Fibroblast of skin of scalp (primary cell): ENCODE measurements around the gene WWC2.
A peak's percentile ranks its signal among the peaks of the same experiment; 100 is the strongest.

Experiments used
- DNase-seq: peaks from one replicate; pipeline ENCODE4 v3.0.0-alpha.2; 2013

The WWC2 gene

DNA sequence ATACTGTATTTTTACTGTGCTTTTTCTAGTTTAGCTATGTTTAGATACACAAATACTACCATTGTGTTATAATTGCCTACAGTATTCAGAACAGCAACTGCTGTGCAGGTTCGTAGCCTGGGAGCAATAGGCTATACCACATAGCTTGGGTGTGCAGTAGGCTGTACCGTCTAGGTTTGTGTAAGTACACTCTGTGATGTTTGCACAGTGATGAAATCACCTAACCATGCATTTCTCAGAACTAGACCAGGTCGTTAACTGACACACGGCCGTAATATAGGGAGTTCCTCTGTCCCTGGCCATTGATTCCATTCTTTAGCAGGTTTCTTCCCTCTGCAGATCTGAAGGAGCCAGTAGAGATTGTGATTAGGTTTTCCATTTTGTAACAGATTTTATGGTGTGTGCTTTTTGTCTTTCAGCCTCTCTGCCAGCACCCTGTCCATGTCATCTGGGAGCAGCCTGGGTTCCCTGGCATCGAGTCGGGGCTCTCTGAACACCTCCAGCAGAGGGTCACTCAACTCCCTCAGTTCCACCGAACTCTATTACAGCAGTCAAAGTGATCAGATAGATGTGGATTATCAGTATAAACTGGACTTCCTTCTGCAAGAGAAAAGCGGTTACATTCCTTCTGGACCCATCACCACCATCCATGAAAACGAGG is 161.6 kb downstream of the WWC2 start:
- no peak for DNase-seq

DNA sequence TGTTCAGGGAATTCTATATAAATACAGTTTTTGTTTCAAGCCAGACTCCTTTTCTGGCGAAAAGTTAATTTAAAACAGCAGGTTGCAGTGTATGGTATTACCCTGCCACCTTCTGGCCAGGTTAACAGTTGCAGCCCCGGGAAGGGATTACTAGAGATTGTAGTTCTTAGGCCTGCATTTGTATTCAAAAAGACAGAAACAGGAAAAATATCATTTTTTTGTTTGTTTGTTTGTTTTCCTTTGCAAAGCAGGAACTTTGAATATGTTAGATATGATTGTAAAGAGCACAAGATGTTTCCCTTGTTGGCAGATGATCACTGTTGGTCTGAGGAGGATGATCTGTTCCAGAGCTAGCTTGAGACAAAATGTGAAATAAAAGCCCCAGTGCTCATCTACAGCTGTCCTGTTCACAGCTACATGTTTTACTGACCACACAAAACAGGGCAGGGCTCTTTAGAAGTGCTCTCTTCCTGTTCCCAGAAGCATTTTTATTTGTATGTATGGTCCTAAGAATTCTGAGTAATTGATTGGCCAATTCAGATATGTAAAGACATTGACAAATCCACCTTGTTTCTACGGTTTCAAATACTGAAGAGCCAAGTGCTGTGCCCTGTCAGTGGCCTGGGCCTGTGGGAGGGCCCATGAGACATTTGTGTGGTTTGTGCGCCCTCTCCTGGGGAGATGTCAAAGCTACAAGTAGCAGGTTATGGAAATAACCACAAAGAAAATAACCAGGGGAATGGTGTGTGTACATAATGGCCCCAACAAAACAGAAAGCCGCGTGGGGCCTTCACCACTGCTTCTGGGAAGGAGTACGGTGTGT is 163.1 kb downstream of the WWC2 start:
- peak; percentile 79 for DNase-seq

DNA sequence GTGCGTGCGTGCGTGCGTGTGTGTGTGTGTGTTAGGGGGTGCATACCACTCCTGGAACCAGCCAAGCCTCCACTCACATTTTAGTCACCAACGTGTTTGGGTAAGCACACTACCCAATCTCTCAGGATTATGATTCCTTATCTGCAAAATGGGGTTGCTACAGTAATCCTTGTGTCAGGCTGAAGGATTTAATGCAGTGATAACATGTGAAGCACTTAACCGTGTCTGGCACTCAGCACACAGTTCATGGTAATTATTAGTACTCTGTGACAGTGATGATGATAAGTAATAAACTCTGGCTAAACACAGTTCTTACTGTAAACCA is 163.7 kb downstream of the WWC2 start:
- no peak for DNase-seq

DNA sequence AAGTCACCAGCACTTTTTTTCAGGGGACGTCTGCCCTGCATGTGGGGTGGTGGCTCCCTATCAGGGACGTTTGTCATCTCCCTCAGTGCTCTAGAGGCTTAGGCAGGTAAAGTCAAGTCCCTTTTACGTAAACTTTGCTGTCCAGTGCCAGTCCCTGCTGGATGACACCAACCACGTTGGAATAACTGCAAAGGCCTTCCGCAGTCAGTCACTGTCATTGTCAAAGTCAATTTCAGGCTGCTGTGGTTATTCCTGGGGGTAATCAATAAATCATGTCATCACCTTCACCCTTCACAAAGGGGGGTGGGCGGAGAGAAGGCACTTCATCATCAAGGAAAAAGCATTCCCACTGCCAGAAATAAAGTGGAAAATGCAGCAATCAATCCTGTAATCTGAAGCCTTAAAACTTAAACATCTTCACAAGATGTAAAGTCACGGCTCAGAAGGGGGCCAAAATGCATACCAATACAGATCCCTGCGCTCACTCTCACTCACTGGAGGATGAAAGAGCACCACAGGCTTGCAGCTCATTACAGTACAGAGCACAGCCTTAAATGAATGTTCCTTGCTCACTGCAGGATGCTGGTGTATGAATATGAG is 164.8 kb downstream of the WWC2 start:
- DNase-seq: peak; percentile 75

DNA sequence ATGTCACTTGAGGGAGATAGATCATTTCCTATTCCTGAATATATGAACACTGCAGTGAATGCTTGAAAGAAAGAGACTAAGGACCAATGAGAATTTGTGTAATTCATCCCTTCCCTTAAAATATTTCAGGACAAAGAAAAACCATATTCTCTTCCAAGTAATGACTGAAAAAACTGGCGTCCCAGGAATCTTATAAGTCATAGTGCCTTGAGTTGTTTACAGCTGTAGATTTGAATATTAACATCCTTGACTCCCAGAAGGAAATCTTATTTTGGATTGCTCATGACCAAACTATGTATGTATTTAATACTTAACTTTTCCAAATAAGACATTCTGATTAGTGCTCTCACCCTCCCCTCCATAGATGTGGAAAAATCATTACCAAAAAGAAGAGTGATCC is 165.6 kb downstream of the WWC2 start:
- DNase-seq: peak; percentile 80

DNA sequence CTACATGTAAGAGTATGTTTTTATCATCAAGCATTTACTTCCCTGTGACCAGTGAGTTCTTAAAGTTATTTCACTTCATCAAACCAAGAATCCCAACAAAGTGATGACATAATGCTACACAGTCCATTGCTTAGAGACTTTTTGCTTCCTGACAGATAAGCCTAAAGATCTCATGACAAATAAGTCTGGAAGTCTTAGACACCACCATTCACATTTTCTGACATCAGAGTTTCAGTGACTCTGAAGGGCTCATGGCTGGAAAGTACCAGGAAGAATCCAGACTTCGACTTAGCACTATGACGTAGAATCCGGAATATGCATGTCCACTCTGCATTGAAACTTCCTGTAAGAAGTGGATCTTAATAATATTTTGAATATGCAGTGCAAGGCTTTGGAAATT is 167.3 kb downstream of the WWC2 start:
- no peak for DNase-seq

DNA sequence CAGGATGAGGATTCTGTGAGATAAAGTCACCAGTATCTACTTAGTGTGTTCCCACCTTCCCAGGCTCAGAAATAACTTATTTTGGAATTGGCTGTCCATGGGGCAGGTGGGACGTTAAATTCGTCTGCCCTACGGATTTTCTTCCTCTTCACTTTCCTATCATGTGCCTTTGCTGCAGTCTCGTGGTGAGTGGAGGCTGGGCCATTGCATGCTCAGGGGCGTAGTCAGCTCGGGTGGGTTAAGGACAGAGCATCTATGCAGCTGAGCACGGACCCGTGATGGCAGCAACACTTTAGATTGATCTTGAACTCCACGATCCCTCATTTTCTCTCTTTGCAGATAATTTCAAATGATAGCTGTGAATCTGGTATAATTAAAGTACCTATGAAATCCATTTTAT is 169.5 kb downstream of the WWC2 start:
- no peak for DNase-seq

DNA sequence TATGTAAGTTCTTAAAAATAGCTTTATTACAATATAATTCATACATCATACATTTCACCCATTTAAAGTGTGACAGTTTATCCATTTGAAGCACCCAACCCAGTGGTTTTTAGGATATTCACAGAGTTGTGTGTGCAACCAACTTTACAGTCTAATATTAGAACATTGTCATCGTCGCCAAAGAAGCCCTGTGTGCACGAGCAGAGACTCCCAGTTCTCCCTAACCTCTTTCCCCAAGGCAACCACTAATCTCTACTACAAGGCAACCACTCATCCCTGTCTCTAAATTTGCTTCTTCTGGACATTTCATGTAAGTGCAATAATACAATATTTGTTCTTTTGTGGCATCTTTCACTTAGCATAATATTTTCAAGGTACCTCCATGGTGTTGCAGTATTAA is 173.3 kb downstream of the WWC2 start:
- no peak for DNase-seq

DNA sequence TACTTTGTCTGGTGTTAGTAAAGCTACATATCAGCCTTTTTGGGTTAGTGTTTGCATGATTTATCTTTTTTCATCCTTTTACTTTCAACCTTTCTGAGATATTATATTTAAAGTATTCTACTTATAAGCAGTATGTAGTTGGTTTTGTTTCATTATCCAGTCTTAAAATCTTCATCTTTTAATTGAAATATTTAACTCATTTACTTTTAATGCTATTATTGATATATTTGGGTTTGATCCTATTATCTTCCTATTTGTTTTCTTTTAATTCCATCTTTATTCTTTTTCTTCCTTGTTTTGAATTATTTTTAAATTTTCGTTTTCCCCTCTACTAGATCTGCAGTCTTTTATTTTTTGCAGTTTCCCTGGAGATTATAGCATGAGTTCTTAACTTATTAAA is 177.0 kb downstream of the WWC2 start:
- DNase-seq: no peak

DNA sequence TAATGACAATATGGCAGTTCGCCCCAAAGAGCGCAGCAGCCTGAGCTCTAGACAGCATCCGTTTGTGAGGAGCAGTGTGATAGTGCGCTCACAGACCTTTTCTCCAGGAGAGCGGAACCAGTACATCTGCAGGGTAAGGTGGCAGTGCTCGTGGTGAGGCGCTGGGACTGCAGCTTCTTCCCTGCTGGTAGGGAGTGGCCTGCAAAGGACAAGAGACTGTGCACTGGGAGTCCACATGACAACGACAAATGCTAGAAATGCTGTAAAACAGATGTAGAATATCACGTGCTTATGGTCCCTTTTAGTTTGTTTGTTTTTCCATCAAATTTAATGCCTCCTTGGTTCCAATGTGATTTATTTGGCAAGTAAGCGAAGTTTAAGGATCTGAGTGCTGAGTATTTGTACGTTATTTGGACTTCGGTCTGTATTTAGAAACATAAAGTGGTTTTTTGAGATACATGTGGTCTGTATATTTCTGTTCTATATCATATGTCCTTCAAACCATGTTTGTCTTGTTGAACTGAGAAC is 185.3 kb downstream of the WWC2 start:
- no peak for DNase-seq

DNA sequence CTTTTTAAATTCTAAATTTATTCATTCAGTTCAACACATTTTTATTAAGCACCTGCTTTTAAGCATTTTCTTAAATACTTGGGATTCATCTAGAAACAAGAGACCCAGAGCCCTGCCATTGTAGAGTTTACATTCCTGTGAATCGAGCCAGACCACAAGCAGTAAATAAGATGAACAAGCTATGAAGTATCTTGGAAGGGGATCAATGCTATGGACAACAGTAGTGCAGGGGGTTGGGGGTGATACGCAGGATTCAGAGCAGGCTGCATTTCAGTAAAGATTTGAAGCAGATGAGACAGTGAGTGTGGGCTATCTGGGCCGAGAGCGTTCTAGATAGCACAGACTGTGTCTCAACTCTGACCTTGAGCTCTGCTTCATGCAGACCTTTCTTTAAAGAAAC is 185.9 kb downstream of the WWC2 start:
- peak; percentile 61 for DNase-seq

DNA sequence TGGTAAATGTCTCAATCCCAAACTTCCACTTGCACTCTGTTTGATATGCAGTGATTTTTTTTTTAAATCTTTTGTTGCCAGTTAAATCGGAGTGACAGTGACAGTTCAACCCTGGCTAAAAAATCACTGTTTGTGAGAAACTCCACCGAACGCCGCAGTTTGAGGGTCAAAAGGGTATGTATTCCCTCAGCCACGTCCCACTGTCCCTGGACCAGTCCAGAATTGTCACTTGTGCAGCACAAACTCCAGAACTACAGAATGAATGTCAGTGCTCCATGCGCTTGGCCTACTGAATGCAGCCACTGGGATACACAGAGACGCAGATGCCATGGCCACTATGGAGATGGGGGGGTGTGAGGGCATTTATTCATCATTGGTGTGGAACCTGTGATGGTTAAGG is 186.8 kb downstream of the WWC2 start:
- no peak for DNase-seq

DNA sequence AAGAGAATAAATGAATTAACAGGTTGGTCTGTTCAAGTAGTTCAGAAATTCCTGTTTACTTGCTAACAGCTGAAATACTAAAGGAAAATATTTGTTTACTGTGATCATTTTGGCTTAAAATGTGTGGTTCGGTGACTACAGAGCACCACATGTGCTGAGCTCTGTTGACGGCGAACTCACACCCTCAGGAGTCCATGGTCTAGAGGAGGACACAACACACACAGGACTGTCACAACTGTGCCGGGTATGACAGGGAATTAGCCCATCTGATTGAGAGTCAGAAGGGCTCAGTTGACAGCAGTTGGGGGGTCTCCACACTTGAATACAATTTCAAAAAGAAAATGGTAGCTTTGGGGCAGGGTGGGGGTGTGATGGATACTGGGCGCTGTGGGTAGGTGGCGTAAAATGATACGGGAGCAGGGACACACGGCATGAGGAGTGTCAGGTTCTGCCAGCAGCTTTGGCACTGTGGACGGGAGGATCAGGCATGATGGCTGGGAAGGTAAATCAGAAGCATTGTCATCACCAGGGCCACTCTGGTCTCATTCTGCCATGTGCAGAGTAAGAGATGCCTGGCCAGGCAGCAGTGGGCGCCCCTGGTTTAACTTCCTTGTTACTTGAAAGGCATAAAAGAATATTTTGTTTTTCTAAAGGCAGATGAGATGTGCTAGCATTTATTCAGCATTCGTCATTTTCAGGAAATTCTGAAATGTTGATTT is 187.7 kb downstream of the WWC2 start:
- no peak for DNase-seq

DNA sequence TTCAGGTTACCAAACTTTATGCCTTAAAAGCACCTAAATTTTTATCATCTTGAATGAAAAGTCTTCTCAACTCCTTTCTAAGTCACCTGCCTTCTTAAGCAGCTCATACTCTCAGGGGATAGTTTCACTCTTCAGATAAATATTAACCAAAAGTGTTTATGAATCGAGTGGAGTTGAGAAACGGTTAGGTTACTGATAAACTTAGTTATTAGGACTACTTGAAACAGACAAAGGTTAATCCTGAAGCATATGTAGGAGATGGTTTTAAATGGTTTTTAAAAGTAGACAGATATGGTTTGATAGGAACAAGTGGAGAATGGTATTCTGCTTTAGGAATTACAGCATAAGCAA is 188.2 kb downstream of the WWC2 start:
- DNase-seq: no peak

DNA sequence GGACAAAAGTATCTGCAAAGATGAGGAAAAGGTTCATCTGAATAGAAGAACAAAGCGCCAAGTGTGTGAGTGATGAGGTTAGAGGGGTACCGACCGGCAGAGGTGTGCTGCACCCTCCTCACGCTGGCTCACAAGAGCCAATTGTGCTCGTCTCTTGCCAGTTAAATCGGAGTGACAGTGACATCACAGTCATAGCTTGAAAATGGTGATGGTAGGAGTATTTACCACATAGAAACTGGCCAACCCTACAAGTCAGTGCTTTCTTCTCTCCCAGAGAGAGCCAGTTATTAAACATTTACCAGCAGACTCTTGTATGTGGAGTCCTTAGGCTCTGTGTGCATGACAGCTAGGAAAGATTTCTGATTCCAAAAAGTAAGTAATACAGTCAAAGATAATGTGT is 188.6 kb downstream of the WWC2 start:
- no peak for DNase-seq

DNA sequence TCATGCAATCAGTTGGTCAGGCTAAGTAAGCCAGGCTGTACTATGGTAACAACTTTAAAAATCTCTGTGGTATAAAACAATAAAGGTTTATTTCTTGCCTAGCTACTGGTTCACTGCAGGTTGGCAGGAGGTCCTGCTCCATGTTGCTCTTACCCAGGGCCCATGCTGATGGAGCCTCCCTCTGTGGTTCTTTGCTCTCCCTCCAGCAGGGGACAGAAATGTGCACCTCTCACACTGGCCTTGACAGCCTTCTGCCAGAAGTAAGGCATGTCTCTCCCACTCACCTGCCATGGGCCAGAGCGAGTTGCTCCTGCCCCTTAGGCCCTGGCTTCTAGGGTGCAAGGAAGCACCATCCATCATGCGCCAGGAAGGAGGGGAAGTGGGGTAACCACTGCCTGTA is 189.9 kb downstream of the WWC2 start:
- no peak for DNase-seq

DNA sequence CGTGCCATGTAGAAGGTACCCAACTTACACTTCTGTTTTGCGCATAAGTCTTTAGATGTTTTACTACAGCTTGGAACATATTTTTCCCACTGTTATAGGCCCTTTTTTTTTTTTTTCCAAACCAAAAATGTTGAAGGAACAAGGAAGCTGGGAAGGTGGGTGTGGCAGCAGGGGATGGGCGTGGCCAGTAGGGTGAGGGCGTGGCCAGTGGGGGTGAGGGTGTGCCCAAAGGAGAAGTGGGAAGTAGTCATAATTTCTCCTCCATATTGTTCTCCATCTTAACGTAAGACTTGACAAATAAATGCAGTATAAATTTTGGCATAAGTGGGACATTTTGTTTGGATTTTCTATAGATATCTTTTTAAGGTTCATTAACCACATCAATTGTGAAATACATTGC is 190.6 kb downstream of the WWC2 start:
- no peak for DNase-seq

DNA sequence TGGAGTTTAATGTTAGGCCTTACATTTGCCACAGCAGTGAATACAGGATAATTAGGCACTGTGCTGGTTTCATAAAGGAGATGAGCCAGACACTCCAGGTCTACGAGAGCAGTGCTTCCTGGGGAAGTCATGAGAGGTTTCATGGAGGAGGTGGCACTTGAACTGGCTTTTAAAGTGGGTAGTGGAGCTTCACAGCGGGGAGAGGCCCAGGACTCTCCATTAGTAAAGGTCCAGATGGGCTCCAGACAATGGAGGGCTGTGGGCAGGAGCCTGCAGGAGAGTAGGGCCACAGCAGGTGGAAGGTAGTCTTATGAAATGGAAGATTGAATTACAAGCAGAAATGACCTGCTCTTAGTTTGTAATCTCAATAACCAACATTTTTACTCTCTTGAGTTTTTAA is 192.0 kb downstream of the WWC2 start:
- no peak for DNase-seq

DNA sequence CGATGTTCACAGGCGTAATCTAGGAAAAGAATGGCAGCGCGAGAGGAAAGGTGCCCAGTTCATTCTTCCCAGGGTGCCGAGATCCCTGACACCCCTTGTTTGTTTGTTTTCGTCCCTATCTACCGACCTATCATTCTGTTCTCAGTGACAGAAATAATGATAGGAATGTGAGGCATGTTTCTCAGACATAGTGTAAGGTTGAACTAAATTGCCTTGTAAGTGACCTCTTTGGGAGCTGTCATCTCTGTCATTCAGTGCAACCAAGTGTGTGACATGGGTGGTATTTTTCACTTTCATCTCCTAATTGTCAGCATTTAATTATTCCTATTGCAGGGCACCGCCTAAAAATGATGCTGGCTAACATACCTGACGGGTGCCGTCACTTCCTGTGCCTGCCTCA is 196.7 kb downstream of the WWC2 start:
- no peak for DNase-seq

DNA sequence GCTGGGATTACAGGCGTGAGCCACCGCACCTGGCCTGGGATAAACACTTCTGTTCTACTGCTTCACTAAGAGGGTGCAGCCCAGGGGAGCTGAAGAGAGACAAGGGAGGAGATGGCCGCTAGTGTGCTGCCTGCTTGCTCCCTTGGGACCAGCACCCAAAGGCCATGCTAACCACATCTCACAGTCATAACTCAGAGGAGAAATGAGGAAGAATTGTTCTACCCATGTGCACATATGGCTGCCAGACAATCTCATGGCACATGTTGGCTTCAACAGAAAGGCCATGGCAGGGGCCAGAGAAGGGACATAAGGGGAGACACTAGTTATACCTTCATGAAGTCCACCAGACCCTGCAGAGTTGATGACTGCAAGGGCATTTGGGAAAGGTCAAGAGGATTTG is 198.6 kb downstream of the WWC2 start:
- no peak for DNase-seq

DNA sequence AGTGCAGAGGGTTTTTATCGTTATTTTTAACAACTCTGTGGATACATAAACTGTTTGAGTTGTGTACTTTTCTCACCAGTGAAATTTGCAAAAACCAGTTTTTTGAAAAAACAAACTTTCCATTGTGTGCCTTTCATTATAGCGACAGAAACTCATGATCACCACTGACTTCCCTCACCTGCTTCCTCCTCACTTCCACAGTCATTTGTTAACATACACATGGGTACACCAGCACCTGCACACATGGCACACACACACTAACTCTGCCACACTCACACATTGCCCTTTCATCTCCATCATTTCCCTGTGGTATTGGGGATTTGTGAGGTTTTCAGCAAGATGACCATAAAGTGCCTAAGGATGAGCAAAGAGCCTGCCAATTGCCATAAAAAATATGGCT is 200.4 kb downstream of the WWC2 start:
- no peak for DNase-seq

DNA sequence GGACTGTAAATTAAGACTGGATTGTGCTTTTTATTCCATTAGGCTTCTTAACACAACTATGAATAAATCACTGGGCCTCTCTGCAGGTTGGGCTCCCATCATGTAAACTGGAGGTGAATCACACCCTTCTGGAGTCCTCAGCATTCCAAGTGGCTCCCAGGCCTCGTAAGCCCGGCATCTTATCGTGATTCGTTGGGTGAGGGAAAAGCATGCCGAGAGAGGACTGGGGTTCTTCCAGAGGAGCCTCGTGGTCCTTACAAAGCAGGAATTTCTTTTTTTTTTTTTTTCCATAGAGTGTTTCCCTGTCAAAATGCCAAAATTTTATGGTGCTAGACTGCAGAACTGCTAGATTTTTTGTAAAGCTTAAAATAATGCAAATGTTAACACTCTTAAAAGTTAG is 201.0 kb downstream of the WWC2 start:
- peak; percentile 7 for DNase-seq

DNA sequence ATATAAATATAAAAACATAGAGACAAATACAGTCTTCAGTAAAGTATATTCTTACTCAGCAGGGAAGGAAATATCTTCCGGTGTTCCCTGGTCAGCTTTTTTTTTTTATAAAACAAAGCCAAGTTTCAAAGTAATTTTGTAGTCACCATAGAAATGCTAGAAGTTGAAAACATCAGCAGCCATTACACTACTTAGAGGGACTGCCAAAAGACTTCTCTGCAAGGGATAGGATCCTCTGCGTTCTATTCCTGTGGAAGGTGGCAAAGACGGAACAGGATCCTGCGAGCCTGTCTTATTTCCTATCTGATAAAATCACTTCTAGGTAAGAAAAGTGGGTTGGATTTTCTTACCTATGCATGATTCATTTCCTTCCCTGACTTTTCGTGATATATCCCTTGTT is 201.6 kb downstream of the WWC2 start:
- DNase-seq: no peak
